GM19468 (cell line): ENCODE measurements around the gene TXNDC11.

ENCODE experiments used
- ATAC-seq: cut with Tn5 transposase; IDR thresholded peaks from one replicate; pipeline ENCODE4 v1.9.1; 2021; ENCODE audit warnings: mild to moderate bottlenecking, moderate library complexity, moderate number of reproducible peaks; ENCODE audit not compliant: unreplicated experiment; ENCODE audit errors: extremely low read depth

Gene TXNDC11

DNA sequence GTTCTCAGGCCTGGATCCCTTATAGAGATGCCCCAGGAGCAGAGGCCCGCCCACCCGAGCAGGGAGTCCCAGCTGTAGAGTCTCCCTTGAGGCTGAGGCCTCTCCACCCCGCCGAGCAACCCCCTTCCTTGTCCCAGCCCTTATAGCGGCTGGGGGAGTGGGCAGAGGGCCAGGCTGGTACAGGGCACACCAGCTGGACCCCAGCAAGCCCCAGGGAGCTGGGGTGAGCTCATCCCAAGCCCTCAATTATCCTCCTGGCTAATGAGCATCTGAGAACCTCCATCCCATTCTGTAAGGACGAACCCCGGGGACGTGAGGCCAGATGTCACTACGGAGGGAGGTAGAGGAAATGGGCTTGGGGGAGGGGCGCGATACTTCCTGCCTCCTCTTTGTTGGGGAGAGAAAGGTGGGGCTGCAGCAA is 77.6 kb downstream of the TXNDC11 start:
- no peak for ATAC-seq

DNA sequence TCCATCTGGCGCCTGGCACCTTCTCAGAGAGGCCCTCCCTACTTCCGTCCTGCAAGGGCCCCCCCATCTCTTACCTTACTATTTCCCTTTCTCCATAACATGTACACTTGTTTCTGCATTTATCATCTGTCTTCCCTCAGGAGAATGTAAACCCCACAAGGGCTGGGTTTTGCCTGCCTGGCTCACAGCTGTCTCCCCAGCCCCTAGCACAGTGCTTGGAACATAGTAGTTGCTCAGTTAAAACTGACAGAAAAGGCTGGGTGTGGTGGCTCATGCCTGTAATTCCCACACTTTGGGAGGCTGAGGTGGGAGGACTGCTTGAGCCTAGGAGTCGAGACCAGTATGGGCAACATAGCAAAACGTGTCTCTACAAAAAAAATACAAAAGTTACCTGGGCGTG is 80.1 kb downstream of the TXNDC11 start:
- no peak for ATAC-seq

DNA sequence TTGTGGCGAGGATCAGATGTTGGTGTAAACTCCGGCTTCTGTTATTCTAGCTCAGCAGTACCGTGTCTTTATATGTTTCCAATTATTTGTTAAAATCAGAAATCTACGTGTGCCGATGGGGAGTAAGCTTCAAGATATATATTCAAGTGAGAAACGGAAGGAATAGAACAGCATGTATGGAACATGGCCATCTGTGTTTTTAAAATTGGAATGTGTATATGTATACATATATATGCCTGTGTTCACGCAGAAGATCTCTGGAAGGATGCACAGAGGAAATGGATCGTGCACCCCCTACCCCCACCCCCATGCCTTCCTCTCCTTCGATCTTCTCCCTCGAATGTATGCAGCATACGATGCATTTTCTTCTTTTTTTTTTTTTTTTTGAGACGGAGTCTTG is 82.1 kb downstream of the TXNDC11 start:
- no peak for ATAC-seq

DNA sequence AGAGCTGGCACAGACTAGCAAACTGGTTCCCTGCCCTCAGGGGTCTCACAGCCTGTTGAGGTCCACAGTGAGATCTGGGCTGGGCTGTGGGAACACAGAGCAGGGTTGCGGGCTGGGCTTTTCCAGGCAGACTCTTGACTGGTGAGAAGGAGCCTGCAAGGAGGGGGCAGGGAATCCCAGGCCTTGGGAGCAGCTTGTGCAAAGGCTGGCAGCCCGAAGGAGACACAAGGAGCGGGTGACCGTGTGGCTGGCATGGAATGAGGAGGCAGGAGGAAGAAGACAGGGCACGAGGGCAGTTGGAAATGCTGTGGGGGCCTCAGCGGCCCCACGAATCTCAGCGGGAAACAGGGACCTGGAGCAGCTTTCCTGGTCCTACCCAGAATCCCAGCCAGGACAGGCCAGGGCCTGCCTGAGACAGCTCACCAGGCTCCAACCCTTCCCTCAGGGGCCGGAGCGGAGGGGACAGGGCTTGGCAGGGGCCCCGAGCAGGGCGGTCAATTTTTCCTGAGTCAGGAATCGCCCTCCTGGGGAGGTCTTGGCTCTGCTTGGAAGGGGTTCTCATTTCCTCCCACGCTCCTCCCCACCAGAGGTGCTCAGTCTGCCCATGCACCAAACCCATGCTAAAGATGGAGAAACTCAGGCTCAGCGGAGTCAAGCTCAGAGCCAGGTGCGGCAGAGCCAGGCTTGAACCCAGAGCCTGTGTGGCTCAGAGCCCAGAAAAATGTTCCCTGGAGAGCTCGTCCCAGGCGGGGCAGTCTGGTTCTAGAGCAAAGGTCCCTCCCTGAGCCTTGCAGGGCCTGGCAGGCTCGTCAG is 83.6 kb downstream of the TXNDC11 start:
- no peak for ATAC-seq

DNA sequence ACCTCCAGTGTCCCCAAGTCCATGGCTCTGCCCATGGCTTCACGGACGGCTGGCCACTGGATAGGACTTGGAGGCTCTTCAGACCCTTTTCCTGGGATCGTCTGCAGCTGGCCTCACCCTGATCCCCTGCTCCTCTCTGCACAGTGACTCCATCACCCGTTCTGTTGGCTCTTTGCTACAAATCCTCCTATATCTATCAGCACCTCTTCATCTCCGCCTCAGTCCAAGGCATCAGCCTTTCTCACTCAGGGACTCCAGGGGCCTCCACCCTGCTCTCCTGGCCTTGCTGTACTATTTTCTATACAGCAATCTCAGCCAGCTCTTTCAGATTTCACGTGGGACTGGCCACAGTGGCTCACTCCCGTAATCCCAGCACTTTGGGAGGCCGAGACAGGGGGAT is 85.1 kb downstream of the TXNDC11 start:
- ATAC-seq: no peak

DNA sequence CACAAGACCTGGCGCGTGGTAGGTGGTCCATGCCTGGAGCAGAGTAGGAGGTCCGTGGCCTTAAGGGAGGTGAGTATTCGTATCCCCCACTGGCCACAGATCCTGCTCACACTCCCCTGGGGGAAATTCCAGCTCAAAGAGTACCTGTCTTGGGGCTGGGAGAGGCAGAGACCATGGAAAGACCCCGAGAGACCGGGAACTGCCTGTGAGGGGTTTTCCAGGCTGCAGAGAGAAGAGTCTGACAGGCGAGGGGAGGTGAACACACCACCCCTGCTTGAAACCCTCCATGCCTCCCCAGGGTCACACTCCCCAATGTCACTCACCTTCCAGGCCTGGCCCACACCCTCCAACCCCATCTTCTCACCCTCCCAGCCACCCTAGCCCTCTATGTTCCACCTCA is 87.0 kb downstream of the TXNDC11 start:
- ATAC-seq: no peak

DNA sequence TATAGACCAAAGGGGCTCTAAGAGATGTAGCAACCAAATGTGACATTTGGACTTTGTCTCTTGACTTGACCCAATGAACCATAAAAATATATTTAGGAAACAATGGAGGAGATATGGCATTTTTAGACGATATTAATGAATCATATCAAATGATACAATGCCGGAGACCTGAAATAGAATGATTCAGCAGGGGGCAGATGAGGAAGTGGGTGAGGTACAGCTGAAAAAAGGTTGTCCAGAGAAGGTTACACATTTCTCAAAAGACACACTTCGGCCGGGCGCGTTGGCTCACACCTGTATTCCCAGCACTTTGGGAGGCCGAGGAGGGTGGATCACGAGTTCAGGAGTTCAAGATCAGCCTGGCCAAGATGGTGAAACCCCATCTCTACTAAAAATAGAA is 90.9 kb downstream of the TXNDC11 start:
- no peak for ATAC-seq

DNA sequence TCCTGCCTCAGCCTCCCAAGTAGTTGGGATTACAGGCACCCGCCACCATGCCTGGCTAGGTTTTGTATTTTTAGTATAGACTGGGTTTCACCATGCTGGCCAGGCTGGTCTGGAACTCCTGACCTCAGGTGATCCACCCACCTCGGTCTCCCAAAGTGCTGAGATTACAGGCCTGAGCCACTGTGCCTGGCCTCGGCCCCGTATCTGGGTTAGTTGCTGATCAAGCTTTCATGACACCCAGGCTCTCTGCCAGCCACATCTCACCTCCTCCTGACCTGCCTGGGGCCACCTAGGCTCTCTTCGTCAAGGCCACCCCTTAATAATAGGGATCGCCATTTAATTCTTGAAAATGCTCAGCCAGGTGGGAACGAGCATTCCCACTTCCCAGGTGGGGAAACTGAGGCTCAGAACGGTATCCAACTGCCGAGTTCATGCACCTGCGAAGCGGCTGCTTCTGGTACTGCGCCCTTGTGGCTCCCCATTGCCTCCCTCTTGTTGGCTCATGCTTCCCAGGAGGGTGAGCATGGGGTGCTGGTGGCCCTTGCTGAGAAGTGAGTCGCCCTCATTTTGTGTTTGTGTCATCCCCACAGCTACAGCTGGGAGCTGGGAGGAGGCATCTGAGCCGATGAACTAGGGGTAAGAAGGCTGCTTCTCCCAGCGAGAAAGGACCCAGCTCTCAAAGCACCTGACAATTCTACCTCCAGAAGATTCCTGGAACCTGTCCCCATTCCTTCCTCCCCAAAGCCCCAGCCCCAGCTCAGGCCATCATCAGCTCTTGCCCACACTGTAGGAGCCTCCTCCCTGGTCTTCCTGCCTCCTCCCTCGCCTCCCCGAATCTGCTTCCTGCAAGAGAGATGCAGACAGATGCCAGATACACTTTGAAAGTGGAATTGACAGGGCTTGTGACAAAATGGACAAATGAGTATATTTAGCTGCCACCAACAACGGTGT is 91.7 kb downstream of the TXNDC11 start:
- no peak for ATAC-seq

DNA sequence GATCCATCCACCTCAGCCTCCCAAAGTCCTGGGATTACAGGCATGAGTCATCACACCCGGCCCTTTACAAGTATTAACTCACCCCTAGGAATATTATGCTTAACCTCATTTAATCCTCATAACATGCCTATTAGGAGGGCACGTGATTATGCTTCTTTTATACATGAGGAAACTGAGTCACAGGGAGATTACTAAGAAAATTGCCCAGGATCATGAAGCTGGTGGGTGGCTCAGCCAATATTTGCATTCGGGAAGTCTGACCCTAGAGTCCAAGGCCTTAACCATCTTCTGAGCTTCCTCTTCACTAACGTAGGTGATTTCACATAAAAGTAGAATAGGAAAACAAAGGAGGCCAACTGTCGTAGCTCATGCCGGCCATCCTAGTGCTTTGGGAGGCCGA is 93.4 kb downstream of the TXNDC11 start:
- ATAC-seq: no peak

DNA sequence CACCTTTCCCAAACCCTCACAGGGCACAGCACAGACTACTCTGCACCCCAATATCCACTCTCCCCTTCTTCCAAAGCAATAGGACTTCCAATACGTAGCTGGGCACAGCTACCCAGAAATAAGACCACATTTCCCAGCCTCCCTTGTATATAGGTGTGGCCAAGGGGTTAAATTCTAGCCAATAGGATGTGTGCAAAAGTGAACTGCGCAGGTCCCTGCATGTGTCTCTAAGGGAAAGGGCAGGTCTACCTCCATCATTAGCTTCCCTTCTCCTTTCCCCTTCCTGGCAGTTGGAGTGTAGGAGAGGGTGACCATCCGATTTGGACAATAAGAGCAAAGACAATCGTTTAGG is 99.9 kb downstream of the TXNDC11 start:
- no peak for ATAC-seq

DNA sequence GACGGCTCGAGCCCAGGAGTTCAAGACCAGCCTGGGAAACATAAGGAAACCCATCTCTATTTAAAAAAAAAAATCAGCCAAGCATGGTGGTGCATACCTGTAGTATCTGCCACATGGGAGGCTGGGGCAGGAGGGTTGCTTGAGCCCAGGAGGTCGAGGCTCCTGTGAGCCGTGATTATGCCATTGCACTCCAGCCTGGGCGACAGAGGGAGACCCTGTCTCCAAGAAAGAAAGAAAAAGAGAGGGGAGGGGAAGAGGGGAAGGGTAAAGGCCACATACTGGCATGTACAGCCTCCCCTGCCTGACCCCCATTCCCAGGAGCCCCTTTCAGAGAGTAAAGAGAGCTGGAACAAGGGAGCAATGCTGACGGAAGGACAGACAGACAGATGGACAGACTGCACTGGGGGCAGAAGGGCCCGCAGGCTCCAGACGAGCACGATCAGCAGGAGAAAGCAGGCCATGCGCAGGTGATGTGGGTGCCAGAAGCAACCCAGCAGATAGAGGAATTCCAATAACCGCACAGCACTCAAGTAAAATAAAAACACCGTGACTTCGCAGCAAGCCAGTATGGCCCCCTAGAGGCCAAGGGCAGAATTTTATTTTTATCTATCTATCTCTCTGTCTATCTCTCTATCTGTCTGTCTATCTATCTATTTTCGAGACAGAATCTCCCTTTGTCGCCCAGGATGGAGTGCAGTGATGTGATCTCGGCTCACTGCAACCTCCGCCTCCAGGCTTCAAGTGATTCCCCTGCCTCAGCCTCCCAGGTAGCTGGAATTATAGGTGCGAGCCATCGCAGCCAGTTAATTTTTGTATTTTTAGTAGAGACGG is 101.5 kb downstream of the TXNDC11 start:
- no peak for ATAC-seq

DNA sequence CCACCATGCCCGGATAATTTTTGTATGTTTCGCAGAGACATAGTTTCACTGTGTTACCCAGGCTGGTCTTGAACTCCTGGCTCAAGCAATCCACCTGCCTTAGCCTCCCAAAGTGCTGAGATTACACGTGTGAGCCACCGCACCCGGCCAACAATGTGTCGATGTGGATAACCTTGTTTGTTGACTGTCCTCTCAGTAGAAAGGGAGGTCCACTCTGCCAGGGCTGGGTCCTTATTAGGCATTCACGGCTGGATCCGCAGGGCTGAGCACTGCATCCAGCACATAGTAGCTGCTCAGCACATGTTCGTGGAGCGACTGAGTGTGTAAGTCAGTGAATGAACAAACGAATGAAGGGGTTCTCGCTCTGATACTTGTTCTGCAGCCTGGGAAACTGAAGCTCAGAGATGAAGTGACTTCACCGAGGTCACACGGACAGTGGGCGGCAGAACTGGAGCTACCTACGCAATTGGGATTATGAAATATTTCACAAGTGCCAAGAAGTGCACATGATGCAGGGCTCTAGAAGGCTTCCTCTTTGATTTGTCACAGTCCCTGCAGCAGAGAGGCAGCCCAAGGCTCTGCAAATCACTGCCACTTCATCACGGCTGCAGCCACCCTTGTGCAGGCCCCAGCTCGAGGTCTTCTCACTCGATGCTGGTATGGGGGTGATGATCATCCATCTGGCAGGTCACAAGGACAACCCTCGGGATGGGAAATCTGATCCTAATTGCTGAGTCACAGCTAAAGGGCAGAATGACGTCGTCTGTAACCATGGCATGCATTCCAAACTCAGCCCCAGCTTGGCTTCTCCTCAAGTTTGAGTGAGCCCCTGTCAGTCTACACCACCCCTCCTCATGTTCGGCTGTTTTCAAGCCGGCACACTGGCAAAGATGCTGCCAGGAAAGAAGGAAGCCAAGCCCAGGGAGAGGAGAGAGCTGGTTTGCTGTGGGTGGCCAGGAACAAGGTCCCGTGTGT is 102.4 kb downstream of the TXNDC11 start:
- ATAC-seq: no peak

DNA sequence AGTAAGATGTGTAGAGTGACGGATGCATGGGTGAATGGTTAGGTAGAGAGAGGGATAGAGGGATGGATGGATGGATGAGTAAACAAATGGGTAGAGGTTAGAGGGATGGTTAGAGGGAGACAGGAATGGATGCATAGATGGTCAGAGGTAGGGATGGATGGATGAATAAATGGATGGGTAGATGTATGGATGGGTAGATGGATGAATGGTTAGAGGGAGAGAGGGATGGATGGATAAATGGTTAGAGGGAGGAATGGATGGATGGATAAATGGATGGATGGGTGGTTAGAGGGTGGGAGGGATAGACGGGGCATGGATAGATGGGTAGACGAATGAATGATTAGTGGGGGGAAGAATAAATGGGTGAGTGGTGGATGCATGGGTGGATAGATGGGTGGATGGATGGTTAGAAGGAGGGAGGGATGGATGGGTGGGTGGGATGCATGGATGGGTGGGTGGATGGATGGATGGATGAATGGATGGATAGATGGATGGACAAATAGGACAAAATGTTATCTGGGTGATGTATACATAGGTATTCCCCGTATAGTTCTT is 103.6 kb downstream of the TXNDC11 start:
- no peak for ATAC-seq

DNA sequence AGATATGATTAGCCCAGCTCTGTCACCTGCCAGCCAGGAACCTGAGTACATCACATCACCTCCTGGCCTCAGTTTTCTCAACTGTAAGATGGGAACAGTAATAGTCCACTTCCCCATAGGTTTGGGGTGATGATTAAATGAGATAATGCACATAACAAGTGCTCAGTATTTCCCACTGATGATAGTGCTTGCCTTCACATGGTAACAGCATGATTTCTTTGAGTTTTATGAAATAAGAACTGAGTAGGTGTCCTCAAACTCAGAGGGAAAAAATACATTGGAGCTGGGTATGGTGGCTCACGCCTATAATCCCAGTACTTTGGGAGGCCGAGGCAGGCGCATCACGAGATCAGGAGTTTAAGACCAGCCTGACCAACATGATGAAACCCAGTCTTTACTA is 104.5 kb downstream of the TXNDC11 start:
- no peak for ATAC-seq

DNA sequence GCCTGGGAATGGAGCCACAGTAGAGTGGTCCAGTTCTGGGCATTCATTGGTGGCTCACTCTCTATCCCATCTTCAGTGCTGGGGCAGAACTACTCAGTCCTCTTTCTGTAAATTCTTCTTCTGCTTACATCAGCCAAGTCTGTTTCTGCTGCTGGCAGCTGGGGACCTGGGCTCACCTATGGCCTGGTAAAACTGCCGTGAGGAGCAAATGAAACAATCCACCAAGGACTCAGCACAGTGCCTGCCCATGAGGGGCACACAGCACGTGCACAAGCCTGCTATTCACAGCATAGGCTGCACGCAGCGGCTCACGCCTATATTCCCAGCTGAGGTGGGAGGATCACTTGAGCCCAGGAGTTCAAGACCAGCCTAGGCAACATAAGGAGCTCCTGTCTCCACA is 105.3 kb downstream of the TXNDC11 start:
- no peak for ATAC-seq

DNA sequence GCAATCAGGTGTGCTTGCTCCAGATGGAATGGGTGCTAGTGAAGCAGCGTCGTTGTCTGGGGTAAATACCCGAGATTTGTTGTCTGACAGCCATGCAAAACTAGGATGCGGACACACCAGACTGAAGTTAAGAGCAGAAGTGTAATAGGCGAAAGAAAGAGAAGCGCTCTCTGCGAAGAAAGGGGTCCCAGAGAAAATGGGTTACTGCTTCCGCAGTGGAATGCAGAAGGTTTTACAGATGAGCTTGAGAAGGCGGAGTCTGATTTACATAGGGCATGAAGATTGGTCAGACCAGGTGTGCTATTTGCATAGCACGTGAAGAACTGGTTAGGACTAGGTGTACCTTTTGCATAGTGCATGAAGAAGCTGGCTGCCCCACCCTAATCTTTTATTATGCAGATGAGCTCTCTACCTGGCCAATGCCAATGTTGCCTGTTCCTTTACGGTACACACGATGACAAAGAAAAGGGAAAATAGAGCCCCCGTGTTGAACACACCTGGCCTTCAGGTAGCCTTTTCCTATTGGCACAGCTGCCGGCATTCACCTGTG is 106.4 kb downstream of the TXNDC11 start:
- ATAC-seq: no peak

DNA sequence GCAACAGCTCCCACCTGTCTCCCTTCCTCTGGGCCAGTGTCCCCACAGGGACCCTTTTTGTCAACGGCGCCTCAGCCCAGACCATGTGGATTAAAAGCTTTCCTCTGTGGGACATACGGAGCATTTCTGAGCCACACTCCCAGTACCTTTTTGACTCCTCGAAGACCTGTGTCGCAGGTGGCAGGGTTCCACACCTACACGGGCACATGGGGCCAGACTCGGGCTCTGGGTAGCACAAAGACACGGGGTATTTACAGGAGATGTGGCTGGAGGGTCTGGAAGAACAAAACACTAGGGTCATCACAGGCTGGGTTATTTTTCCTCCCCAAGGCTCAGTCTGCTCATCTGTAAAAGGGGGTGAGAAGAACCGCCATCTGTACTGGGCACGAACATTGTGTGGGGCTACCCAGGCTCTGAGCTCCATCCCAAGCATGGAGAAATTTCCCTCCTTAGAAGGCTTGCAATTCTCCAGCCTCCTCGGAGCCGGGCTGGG is 106.9 kb downstream of the TXNDC11 start:
- no peak for ATAC-seq

DNA sequence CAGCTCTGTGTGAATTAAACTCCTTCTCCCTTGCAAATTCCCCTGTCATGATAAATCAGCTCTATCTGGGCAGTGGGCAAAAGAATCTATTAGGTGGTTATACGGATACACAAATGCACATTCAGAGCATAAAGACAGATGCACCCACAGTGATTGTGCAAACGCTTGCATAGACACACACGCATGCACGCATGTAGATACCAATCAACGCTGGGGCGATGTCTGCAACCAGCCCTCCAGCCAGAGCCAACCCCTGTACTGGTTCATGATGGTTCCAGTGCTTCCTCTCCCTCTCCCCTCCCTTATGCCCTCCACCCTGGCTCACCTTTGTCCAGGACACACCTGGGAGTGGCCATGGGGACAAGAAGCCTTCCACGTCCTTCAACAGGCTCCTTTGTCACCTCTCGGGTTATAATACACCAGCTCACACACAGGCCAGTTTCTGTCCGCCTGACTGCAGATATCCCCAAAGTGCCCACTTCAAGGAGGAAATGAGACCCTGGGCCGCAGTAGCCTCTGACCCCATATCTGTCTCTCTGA is 107.5 kb downstream of the TXNDC11 start:
- ATAC-seq: no peak
